Right atrium auricular region (tissue), 2 donors: ENCODE measurements around the gene ARHGEF1. TPM values are rescaled to one million over a fixed set of nuclear protein-coding genes. Genes with fewer than 3 reads are reported as not detected.

Source experiments
- DNase-seq: peaks from one replicate; pipeline ENCODE4 v3.0.0-alpha.2; 2019; ENCODE audit warnings: low spot score
- H3K27ac ChIP-seq, 2 donors: fragments of 200-600 bp; sonication (generic); 1 replicate in 1 of 2; 2 replicates in 1 of 2; pipeline ENCODE4 v1.5.1; 2016 to 2019
- H3K27me3 ChIP-seq, 2 donors: fragments of 200-600 bp; sonication (generic); one replicate each; pipeline versions ENCODE4 v1.5.1 to v1.6.0; 2017 to 2019
- H3K36me3 ChIP-seq: fragments of 200-600 bp; sonication (generic); one replicate; pipeline ENCODE4 v1.5.1; 2016
- H3K4me1 ChIP-seq, 2 donors: fragments of 200-600 bp; sonication (generic); one replicate each; pipeline versions ENCODE4 v1.5.1 to v1.6.0; 2017 to 2019
- H3K4me3 ChIP-seq, 2 donors: fragments of 200-600 bp; sonication (generic); 1 replicate in 1 of 2; 2 replicates in 1 of 2; pipeline ENCODE4 v1.5.1; 2017 to 2019; ENCODE audit warnings: mild to moderate bottlenecking in 1 of 2, moderate library complexity in 1 of 2
- H3K9me3 ChIP-seq, 2 donors: fragments of 200-600 bp; sonication (generic); one replicate each; pipeline ENCODE4 v1.5.1; 2019
- CTCF ChIP-seq, 2 donors: fragments of 200-600 bp; sonication (generic); IDR thresholded peaks; one replicate each; pipeline ENCODE4 v1.5.1; 2019; ENCODE audit warnings: antibody characterized with exemption in 2 of 2
- total RNA-seq, 2 donors: library from RNA; depleted of rRNA; stranded (reverse); fragments of >200 nt; gene quantifications; one replicate each; pipeline ENCODE4 v1.1.0, GENCODE V29; 2016

Gene ARHGEF1
- total RNA-seq, 2 donors from 2014 or later, result 27.3 to 45.8 TPM

- Histone ChIP-seq H3K9me3 (no peaks in the 10 kb centered on the region), H3K36me3 (no peaks in the 10 kb centered on the region), H3K4me1 (peaks cover 0 to 18% of the 10 kb centered on the region in 2 donors), H3K4me3 (no peak overlapping the region), H3K27me3 (peaks cover 30 to 76% of the 10 kb centered on the region in 2 donors), H3K27ac (no peak overlapping the region)
- no peak for DNase-seq
- TF ChIP-seq CTCF (IDR thresholded peaks at IDR 0.05), result no peak
Measured at GRCh38 chr19:41926763-41927496, 43.9 kb downstream of the ARHGEF1 start.

- no peak overlapping the region for H3K27ac ChIP-seq
- H3K9me3 ChIP-seq, result no peaks in the 10 kb centered on the region
- peaks cover 30 to 76% of the 10 kb centered on the region in 2 donors for H3K27me3 ChIP-seq
- no peak for DNase-seq
- no peak for TF ChIP-seq CTCF (IDR thresholded peaks at IDR 0.05)
- peak overlapping the region; percentile 22 to 52 for H3K4me3 ChIP-seq
- peaks cover 0 to 18% of the 10 kb centered on the region in 2 donors for H3K4me1 ChIP-seq
- no peaks in the 10 kb centered on the region for H3K36me3 ChIP-seq
Measured at GRCh38 chr19:41927497-41928192, 44.7 kb downstream of the ARHGEF1 start.

DNA sequence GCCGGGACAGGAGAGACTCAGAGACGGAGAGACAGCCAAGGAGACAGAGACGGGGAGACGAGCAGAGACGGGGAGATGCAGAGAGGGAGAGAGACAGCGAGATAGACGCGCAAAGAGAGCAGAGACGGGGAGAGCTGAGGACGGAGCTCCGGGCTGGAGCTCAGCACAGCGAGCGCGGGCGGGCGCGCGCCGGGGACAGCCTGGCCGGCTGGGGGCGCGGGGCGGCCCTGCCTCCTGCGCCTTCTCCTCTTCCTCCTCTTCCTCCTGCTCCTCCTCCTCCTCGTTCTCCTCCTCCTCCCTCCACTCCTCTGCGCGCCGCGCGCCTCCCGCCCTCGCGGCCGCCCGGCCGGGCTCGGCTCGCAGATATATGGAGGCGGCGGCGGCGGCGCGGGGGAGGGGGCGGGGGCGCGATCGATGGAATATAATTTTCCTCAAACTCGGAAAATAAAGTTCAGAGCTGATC, 45.3 kb downstream of the ARHGEF1 start, which contains the start of gene ERFL:
Gene ERFL, minus strand, starts transcription at position 229 of the 463 bp plus-strand sequence. CDS start 15,530 bp downstream, outside the sequence.
- Histone ChIP-seq H3K4me1 (peaks cover 0 to 22% of the 10 kb centered on the region in 2 donors), H3K27me3 (peaks cover 26 to 73% of the 10 kb centered on the region in 2 donors), H3K27ac (no peak within 1 kb of the TSS), H3K36me3 (no peaks in the 10 kb centered on the region), H3K4me3 (peak within 1 kb of the TSS; percentile 22 to 52), H3K9me3 (no peaks in the 10 kb centered on the region)
- TF ChIP-seq CTCF (IDR thresholded peaks at IDR 0.05), result no peak
- DNase-seq, result no peak

- Histone ChIP-seq H3K4me3 (peak overlapping the region; percentile 22 to 52), H3K27ac (no peak overlapping the region), H3K9me3 (no peaks in the 10 kb centered on the region), H3K36me3 (no peaks in the 10 kb centered on the region), H3K27me3 (peaks cover 26 to 73% of the 10 kb centered on the region in 2 donors), H3K4me1 (peaks cover 0 to 22% of the 10 kb centered on the region in 2 donors)
- TF ChIP-seq CTCF (IDR thresholded peaks at IDR 0.05), result no peak
- no peak for DNase-seq
Measured at GRCh38 chr19:41928754-41929535, 46.0 kb downstream of the ARHGEF1 start.

DNA sequence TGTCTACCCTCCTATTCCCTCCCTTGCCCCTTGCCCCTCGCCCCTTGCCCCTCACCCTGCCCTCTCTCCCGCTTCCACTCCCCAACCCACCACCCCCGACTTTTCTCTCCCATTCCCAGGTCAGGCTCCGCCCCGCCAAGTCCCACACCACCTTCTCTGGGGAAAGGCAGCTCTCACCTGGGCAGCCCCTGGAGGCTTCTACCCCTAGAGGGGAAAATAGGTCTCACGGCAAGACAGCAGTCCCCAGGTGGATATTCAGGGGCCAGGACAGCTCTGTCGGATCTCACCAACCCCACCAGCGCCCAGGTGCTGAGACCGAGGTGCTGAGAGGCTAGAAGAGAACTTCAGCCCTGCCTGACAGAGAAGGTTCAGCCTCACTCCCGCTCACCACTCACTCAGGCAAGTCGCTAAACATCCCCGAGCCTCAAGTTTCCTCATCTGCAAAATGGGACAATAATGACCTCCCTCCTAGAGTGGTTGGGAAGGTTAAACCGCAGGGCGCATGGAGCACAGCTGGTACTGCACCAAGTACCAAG, 46.6 kb downstream of the ARHGEF1 start:
- Histone ChIP-seq H3K4me3 (no peak overlapping the region), H3K9me3 (no peaks in the 10 kb centered on the region), H3K27ac (no peak overlapping the region), H3K27me3 (peaks cover 26 to 73% of the 10 kb centered on the region in 2 donors), H3K36me3 (no peaks in the 10 kb centered on the region), H3K4me1 (peaks cover 0 to 22% of the 10 kb centered on the region in 2 donors)
- DNase-seq, result no peak
- TF ChIP-seq CTCF (IDR thresholded peaks at IDR 0.05), result no peak
